Liver (tissue), 3 donors: Measurements from ENCODE around the gene CACNG8.

Experiments used
- NR2F2 ChIP-seq: IDR thresholded peaks from 2 replicates; pipeline ENCODE4 v1.6.1; 2016; ENCODE audit warnings: antibody characterized with exemption
- TF ChIP-seq, protein P1 (sequence below): fragments of 150-350 bp; IDR thresholded peaks from 2 replicates; pipeline ENCODE4 v1.5.1; 2017; ENCODE audit warnings: improper control_type of control experiment, low read depth, low read length; ENCODE audit not compliant: missing input control
- donor health status: healthy.
- donor health status: healthy.

DNA sequence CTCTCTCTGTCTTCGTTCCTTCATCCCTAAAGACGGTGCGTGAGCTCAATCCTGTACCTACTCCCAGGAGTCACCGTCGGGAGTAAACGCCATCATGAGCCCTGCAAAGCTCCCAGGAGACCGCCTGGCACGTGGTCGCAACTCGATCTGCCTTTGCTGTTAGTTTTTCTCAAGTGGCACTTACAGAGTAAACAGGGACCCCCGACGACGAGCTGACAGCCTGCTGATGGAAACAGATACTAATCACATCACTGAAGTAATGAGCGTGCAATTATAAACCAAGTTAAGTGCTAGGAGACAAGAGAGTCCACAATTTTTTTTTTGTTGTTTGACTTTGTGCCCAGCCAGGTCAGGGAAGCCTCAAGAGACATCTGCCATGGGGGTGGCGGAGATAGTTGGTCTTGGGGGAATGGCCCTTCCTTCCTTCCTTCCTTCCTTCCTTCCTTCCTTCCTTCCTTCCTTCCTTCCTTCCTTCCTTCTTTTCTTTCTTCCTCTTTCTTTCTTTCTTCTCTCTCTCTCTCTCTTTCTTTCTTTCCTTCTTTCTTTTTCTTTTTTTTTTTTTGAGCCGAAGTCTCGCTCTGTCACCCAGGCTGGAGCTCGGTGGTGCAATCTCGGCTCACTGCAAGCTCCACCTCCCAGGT is 52.3 kb downstream of the CACNG8 start:
- TF ChIP-seq, protein P1, sequence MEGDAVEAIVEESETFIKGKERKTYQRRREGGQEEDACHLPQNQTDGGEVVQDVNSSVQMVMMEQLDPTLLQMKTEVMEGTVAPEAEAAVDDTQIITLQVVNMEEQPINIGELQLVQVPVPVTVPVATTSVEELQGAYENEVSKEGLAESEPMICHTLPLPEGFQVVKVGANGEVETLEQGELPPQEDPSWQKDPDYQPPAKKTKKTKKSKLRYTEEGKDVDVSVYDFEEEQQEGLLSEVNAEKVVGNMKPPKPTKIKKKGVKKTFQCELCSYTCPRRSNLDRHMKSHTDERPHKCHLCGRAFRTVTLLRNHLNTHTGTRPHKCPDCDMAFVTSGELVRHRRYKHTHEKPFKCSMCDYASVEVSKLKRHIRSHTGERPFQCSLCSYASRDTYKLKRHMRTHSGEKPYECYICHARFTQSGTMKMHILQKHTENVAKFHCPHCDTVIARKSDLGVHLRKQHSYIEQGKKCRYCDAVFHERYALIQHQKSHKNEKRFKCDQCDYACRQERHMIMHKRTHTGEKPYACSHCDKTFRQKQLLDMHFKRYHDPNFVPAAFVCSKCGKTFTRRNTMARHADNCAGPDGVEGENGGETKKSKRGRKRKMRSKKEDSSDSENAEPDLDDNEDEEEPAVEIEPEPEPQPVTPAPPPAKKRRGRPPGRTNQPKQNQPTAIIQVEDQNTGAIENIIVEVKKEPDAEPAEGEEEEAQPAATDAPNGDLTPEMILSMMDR = no peak
- no peak for TF ChIP-seq NR2F2
